Cerebellar cortex (tissue), 1 donor: ENCODE data around the gene AKAP17A.

ENCODE experiments used
- DNase-seq: peaks from one replicate; pipeline ENCODE4 v3.0.0-alpha.2; 2015; ENCODE audit warnings: low spot score

Gene AKAP17A

DNA sequence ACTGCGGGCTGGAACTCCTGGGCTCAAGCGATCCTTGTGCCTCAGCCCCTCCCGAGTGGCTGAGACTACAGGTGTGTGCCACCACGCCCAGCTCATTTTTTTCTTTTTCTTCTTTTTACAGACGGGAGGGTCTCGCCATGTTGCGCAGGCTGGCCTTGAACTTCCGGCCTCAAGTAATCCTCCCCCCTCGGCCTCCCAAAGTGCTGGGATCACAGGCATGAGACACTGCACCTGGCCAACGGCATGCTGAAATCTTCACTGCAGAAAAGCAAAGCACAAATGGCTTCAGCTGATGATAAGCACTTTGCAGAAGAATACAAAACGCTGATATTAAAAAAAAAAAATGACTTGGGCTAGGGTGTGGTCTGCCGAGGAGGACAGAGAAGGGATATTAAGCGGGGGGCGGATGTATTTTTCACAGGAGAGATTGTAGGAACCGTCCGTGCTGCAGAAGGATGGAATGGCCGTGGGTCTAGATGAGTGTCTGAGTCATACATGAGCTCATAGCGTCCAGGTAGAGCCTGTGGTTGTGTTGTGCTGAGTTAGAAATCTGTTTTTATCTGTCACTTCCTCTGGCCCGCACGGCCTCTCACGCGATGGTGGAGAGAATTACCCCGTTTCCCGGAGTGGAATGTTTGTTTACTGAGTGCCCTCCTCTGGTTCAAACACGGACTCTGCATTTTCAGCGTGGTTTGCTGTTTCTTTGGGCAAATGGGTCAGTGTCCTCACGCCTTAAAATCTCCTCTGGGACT, 8.5 kb upstream of the AKAP17A start:
- no peak for DNase-seq

DNA sequence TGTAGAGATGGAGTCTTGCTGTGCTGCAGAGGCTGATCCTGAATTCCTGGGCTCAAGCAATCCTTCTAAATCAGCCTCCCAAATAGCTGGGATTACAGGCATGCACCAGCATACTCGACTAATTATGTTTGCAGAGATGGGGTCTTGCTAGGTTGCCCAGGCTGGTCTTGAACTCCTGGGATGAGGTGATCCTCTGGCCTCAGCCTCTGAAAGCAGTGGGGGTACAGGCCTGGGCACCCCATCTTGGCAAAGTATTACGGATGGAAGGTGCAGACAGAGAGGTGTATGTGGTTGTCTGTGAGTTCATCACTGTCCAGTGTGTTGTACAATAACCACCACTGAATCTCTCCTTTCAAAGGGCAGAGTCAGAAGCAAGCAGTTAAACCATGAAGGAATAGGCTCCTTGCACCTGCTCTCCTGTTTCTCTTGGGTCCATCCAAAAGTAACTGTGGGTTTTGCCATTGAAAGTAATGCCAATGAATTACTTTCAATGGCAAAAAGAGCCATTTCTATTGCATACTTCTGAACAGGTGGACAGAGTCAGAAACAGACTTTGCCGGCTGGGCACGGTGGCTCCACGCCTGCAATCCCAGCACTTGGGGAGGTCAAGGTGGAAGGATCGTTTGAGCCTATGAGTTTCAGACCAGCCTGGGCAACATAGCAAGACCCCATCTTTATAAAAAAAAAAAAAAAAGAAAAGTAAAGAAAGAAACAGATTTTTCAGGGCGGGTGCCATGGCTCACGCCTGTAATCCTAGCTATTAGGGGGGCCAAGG, 7.0 kb upstream of the AKAP17A start:
- DNase-seq, result no peak

DNA sequence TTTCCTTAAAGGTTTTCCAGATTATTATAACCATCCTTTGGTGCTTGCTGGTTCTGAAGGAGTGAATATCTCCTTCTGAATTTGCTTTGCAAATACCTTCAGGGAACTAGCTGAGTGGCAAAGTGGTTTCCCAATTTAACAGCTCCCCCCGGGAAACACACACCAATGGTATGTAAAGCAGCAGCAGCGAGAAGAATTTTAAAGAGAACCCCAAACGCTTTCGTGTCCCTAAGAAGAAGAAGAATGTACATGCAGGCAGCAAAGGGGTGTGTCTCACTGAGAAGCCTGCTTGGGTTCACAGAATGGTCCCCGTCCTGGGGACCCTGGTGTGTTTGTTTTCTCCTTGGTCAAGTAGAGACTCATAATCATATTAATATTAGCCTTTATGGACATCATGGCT, 4.2 kb upstream of the AKAP17A start:
- no peak for DNase-seq

DNA sequence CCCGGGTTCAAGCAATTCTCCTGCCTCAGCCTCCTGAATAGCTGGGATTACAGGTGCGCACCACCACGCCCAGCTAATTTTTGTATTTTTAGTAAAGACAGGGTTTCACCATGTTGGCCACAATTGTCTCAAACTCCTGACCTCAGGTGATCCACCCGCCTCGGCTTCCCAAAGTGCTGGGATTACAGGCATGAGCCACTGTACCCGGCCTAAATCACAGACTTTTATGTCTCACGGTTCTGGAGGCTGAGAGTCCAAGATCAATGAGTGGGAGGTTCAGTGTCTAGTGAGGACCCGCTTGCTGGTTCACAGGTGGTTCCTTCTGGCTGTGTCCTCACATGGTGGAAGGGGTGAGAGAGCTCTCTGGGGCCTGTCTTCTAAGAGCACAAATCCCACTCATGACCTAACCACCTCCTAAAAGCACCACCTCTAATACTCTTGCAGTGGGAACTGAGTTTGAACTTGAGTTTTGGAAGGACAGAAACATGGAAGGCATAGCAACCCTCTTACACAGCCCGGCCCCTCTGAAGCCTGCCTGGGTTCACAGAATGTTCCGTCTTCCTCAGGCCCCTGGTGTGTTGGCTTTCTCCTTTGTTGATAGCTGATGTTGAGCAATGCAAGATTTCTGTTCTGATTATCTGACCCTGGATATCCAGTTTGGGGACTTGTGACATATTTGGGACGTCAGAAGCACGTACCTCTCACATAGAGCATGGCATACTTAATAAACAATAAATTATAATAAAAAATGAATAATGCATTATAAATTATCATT, 1.9 kb upstream of the AKAP17A start:
- DNase-seq, result no peak

DNA sequence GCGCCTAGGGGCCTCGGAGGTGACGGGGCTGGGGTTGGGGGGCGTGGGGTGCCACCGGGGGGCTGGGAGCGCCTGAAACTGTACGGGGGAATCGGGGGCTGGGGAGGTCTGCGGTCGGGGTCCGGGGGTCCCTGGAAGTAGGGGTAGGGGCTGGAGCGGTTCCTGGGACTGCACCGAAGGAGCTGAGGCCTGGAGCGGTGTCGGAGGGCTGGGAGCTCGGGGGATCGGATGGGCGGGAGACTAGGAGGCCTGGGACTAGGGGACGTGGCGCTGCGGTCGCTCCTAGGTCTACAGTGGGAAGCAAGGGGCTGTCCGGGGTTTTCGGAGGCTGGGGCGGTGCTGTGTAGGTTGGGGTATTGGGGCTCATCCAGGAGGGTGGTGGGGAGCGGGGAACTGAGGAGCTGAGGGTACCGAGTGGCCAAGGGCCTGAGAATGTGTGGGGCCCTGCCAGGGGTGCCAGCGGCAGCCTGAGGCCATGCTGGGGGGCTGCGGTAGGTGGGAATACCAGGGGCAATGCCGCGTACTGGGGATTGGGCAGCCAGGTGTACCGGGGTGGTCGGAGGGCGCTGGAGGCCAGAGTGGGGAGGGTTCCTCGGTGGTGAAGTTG, 562 bp downstream of the AKAP17A start:
- DNase-seq, result no peak

DNA sequence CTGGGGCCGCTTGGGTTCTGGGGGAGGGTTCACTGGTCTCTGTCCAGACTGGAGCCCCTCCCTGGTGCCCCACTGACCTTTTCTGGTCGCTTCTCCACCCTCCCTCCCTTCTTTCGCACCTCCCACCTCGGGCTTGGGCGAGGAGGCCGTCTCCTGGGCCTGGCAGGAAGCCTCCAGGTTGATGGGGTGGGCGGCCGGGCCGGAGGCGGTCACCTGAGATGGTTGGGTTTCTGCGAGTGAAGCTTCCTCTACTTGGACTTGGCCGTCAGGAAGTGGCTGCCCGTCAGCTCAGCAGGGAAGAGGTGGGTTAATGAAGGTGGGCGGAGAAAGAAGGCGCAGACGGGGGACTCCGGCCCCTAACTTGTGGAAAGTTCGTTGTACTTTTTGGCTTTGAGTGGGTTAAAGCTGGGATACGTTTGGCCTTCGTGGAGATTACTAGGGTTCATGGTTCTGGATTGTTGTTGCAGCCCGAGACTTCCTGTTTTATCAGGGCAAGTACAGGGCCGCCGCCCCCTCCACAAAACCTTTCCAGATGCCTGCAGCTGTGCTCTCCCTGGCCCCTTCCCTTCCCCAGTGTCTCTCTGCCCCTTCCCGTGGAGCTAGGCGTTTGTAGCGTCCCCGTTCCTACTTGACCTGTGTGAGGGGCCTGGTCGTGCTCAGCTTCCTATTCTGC, 1.2 kb downstream of the AKAP17A start:
- no peak for DNase-seq

DNA sequence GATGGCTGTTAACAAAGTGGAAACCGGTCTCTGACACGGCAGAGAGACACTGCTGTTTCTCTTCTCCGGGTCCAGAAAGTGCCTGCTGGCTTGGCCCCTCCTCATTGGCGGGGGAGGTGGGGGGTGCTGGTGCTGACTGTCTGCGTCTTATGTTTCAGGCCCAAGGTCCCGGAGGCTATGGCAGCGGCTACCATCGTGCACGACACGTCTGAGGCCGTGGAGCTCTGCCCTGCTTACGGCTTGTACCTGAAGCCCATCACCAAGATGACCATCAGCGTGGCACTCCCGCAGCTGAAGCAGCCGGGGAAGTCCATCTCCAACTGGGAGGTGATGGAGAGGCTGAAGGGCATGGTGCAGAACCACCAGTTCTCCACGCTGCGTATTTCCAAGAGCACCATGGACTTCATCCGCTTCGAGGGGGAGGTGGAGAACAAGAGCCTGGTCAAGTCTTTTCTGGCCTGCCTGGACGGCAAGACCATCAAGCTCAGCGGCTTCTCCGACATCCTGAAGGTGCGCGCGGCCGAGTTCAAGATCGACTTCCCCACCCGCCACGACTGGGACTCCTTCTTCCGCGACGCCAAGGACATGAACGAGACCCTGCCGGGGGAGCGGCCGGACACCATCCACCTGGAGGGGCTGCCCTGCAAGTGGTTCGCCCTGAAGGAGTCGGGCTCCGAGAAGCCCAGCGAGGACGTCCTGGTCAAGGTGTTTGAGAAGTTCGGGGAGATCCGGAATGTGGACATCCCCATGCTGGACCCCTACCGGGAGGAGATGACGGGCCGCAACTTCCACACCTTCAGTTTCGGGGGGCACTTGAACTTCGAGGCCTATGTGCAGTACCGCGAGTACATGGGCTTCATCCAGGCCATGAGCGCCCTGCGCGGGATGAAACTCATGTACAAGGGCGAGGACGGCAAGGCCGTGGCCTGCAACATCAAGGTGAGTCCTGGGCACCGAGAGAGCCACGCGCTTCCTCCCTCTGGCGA, 2.2 kb downstream of the AKAP17A start:
- DNase-seq, result no peak

DNA sequence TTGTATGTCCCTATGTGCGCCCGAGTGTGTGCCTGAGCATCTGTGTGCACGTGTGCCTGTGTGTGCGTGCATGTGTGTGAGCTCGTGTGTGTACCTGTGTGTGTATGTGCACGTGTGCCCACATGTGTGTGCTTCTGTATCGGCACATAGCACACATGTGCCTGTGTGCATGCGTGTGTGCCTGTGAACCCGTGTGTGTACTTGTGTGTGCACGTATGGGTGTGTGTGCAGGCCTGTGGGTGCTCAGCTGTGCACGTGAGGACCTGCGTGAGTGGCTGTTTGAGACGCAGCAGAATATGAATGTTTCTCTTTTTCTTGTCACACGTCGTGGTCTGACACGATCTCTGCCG, 4.3 kb downstream of the AKAP17A start:
- no peak for DNase-seq

DNA sequence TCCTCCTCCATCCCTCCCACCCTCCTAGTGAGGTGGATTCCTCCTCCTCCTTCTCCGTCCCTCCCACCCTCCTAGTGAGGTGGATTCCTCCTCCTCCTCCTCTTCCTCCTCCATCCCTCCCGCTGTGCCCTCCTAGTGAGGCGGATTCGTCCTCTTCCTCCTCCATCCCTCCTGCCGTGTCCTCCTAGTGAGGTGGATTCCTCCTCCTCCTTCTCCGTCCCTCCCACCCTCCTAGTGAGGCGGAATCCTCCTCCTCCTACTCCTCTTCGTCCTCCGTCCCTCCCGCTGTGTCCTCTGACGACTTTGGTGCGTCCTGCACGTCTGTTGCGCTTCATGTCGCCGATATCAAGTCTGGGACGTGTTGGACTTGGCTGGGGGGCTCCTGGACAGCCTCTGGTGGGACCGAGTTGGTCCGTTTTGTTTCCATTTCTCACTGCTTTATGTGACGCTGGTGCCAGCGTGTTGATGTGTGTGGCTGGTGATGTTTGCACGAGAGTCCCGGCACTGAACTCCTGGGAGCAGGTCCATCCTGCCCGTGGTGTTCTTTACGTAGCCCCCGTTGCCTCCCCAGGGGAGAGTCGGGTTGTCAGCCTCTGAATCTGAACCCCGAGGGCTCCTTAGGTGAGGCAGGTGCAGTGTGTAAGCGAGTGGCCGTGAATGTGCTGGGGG, 5.4 kb downstream of the AKAP17A start:
- no peak for DNase-seq

DNA sequence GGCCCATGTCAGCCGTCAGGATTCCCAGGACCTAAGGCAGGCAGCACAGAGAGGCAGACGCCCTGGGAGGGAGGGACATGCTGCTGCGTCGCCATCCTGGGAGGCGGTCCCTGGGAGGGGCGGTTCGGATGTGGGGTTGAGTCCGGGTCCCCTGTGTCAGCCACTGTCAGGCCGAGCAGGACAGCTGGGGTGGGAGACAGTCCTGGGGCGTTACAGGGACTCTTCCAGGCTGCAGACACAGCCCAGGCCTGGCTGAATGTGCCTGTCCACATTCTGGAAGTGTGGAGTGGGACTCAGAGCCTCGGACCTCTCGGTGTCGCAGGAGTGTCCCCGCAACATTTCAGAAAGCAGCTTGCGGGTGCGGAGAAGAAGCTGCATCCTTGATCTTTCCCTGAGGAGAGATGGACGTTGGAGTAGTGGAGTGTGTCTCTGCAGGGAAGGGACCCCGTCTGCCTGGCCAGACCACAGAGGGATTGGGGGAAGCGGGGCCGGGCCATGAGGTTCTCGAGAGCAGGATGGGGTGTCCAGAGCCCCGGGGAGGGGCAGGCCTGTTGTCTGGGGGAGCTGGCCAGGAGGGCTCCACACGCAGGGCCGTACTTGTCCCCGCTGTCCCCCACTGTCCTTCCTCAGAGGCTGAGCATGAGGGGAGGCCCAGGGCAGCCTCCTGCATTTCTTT, 6.1 kb downstream of the AKAP17A start:
- no peak for DNase-seq

DNA sequence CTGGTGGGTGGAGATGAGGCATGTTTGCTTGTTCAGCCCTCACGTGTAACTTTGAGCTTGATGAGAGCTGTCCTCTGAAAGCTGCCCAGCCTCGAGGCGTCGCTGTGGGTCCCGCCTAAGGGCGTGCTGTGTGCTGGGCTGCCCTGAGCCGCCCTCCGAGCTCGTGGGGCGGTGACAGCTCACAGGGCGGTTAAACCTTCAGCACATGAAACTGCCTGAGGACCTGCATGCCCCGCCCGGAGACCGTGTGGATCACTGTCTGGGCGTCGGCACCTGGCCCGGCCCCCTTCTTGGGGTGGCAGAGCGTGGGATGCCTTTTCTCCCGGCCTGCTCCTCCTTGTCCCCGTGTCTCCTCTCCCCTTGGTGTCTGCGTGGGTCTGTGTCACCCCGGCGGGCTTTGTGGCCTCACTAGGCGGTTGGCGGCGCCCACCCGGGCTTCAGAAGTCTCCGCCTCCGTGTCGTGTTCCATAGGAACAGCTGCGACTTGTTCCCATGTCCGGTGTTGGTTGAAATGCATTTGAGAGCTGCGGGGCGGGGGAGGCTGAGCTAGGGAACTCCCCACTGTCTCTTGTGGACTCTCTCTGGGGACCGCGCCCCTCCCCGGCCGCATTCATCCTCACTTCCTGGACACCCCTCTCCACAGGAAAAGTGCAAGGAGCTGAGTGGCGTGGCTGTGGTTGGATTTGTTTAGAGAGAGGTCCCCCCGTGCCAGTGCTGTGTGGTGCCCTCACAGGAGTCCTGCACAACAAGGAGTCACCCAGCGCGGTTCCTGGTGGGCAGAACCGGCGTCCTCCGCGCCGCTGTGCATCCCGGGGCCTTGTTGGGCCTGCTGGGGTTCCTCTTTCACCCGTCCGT, 6.8 kb downstream of the AKAP17A start:
- no peak for DNase-seq

DNA sequence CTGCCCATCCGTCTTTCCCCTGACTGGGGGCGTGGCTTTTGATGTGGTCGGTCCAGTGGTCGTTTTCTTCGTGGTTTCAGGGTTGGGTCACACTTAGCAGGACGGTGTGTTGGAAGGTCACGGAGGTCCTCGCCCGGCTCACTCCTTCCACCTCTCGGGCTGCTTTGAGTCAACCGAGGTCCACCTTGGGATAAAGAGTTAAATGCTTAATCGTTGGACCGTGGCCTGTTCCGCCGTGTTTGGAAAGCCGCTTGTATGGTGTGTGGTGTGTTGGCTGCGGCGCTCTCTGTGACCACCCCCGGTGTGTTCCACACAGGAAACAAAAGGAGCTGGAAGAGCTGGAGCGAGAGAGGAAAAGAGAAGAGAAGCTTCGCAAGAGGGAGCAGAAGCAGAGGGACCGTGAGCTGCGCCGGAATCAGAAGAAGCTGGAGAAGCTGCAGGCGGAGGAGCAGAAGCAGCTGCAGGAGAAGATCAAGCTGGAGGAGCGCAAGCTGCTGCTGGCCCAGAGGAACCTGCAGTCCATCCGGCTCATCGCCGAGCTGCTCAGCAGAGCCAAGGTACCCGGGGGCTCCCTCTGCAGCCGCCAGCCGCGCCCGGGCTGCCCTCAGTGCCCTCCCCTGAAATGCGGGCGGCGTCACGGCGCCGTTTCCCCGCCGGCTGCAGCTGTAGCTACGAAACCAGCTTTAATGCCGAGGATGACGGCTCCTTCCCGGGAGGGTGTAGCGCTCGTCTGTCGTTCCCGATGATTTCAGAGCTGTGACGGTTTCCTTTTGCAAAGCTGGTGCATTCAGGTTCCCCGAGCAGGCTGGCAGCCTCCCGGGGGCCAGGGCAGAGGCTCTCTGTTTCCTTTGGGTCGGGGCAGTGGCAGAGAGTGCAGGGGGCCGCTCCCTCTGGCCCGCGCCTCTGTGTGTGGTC, 7.7 kb downstream of the AKAP17A start:
- DNase-seq, result no peak

DNA sequence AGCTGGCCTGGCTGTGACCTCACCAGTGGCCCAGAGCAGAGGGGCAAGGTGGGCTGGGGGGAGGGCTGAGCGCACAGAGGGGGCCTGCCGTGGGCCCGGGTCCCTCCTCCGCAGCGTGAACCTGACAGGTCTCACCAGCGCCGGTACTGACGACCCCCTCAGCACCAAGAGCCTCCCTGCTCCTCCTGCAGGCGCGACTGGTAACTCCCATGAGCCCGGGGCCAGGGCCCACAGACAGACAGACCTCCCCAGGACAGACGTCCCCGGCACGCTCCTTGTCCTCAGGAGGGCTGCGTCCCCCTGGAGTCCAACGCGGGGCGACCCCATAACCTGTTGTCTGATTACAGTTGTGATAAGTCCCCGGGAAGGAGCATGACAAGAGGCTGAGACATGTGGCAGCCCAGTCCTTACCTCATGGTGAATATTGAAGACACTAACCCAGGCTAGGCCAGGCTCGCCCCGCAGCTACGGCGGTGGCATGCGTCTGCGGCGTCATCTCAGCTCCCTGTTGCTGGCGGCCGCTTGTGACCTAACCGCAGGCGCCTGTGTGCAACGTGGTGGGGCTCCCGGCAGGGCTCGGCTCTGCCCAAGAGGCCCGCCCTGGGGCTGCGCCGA, 8.5 kb downstream of the AKAP17A start:
- DNase-seq, result no peak

DNA sequence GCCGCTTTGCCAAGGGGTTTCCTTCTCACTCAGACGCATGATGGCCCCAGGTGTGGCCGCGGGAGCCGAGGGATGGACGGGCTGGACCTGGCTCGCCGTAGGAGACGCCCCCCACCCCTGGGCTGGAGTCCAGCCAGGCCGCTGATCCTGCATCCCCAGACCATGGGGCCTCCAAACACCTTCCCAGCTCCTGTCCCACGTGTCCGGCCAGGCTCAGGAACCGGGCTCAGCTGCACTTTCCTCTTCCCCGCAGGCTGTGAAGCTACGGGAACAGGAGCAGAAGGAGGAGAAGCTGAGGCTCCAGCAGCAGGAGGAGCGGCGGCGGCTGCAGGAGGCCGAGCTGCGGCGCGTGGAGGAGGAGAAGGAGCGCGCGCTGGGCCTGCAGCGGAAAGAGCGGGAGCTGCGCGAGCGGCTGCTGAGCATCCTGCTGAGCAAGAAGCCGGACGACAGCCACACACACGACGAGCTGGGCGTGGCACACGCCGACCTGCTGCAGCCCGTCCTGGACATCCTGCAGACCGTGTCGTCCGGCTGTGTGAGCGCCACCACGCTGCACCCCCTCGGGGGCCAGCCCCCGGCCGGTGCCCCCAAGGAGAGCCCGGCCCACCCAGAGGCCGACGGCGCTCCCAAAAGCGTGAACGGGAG, 9.1 kb downstream of the AKAP17A start:
- no peak for DNase-seq

DNA sequence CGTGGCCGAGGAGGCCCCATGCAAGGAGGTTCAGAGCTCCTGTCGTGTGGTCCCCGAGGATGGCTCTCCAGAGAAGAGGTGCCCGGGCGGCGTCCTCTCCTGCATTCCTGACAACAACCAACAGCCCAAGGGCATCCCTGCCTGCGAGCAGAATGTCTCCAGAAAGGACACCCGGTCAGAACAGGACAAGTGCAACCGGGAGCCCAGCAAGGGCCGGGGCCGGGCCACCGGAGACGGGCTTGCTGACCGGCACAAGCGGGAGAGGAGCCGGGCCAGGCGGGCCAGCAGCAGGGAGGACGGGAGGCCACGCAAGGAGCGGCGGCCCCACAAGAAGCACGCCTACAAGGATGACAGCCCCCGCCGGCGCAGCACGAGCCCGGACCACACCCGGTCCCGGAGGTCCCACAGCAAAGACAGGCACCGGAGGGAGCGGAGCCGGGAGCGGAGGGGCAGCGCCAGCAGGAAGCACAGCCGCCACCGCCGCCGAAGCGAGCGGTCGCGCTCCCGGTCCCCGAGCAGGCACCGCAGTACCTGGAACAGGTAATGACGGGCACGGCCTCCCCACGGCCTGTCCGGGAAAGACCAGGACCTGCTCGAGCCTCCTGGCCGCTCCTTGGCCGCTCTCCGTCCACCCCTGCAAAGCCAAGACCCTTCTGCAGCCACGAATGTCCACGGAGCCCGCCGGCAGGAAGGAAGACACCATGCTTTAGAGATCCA, 9.8 kb downstream of the AKAP17A start:
- no peak for DNase-seq

DNA sequence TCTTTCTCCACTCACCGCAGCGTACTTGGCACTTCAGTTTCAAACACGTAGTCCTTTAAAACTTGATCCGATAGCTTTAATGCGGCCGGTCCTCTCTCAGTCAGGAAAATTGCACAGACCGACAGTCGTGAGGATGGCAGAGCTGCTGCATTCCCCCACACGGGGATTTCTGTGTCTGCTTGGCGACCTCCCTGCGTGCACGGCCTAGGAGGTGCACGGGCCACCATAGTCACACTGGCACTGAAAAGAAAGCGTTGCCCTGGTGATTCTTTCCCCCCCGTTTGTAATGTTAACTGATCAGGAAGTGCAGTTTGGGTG, 10.3 kb downstream of the AKAP17A start:
- DNase-seq, result no peak
